Stimulated activated CD8-positive, alpha-beta memory T cell treated with anti-CD3 and anti-CD28 coated beads, Interleukin-7, amount 100 ng/mL, for 48 hours (primary cell): ENCODE results near the gene DCLK2.

Experiments
- DNase-seq, 2 donors: peaks; one replicate each; pipeline ENCODE4 v3.0.0-alpha.2; 2020; ENCODE audit warnings: low read depth in 1 of 2; ENCODE audit errors: extremely low read depth in 1 of 2

Gene DCLK2

GRCh38 chr4:150068300-150068960, 9.8 kb upstream of the DCLK2 start:
- no peak for DNase-seq

- DNase-seq: no peak
Measured at GRCh38 chr4:150069353-150069752, 8.9 kb upstream of the DCLK2 start.

GRCh38 chr4:150070464-150071170, 7.6 kb upstream of the DCLK2 start:
- no peak for DNase-seq

- no peak for DNase-seq
Measured at GRCh38 chr4:150072471-150072870, 5.8 kb upstream of the DCLK2 start.

- DNase-seq: no peak
Measured at GRCh38 chr4:150072906-150073714, 5.1 kb upstream of the DCLK2 start.

- no peak for DNase-seq
Measured at GRCh38 chr4:150074064-150074463, 4.2 kb upstream of the DCLK2 start.

GRCh38 chr4:150078579-150079080, 385 bp downstream of the DCLK2 start:
- DNase-seq: no peak

GRCh38 chr4:150079081-150079581, 886 bp downstream of the DCLK2 start:
- DNase-seq: no peak

- DNase-seq: no peak
Measured at GRCh38 chr4:150080337-150080736, 2.1 kb downstream of the DCLK2 start.

GRCh38 chr4:150080875-150081274, 2.6 kb downstream of the DCLK2 start:
- DNase-seq: no peak

- DNase-seq: no peak
Measured at GRCh38 chr4:150082241-150082640, 4.0 kb downstream of the DCLK2 start.

- no peak for DNase-seq
Measured at GRCh38 chr4:150087006-150087405, 8.8 kb downstream of the DCLK2 start.

GRCh38 chr4:150089732-150090131, 11.5 kb downstream of the DCLK2 start:
- no peak for DNase-seq

- DNase-seq: no peak
Measured at GRCh38 chr4:150090836-150091235, 12.6 kb downstream of the DCLK2 start.

GRCh38 chr4:150094676-150095075, 16.4 kb downstream of the DCLK2 start:
- DNase-seq: no peak

- no peak for DNase-seq
Measured at GRCh38 chr4:150096625-150097024, 18.4 kb downstream of the DCLK2 start.

GRCh38 chr4:150098214-150098613, 20.0 kb downstream of the DCLK2 start:
- no peak for DNase-seq

GRCh38 chr4:150104404-150105027, 26.3 kb downstream of the DCLK2 start:
- no peak for DNase-seq

GRCh38 chr4:150106886-150107285, 28.6 kb downstream of the DCLK2 start:
- DNase-seq: no peak

- DNase-seq: no peak
Measured at GRCh38 chr4:150108691-150109090, 30.4 kb downstream of the DCLK2 start.

GRCh38 chr4:150114641-150115040, 36.4 kb downstream of the DCLK2 start:
- no peak for DNase-seq
